Nucleus accumbens (tissue), 56 donors: Measurements from ENCODE around the gene TYSND1.
A peak's percentile ranks its signal among the peaks of the same experiment; 100 is the strongest.
"Not testable (repeated sequence)": the region's sequence is repeated elsewhere in the genome, so short reads cannot be mapped to it uniquely, and the experiment has no call there.

ENCODE experiments used
- DNase-seq, 56 donors: peaks; one replicate each; lab custom pipeline; 2025; lab: John Stamatoyannopoulos, UW

Gene TYSND1

DNA sequence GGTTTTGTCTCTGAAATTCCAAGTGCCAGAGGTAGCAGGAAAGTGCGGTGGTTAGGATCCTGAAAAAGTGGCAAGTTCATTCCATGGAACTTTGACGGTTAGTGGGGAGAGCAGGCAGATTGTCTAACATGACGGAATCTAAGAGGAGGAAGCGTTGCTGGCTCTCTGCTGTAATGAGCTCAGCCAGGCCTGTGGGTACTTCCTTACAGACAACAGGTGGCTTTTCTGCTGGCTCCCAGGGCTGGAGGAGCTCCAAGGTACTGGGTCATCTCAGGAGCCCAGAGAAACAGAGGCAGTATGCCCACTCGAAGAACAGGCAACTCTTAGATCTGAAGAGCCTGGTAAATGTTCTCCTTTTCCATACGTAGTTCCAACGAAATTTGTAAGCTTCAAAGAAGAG lies 10.8 kb downstream of the TYSND1 start:
- DNase-seq: no peak

DNA sequence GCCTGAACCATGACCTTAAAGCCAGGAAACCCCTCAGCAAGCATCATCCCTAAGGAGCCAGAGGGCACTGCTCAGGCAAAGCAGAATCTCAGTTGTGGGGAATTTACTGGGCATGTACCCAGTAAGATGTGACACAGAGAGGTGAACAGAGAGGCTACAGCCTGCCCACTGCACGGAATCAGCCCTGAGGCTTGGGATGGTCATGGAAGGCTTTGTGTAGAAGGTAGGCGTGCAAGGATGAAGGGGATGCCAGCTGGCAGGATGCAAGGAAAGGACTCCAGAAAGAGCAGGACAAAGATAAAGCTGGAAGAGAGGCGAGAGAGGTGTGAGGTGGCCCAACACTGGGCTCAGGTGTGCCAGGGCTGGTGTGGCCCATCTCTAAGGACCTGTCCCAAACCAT lies 11.5 kb downstream of the TYSND1 start:
- no peak for DNase-seq

DNA sequence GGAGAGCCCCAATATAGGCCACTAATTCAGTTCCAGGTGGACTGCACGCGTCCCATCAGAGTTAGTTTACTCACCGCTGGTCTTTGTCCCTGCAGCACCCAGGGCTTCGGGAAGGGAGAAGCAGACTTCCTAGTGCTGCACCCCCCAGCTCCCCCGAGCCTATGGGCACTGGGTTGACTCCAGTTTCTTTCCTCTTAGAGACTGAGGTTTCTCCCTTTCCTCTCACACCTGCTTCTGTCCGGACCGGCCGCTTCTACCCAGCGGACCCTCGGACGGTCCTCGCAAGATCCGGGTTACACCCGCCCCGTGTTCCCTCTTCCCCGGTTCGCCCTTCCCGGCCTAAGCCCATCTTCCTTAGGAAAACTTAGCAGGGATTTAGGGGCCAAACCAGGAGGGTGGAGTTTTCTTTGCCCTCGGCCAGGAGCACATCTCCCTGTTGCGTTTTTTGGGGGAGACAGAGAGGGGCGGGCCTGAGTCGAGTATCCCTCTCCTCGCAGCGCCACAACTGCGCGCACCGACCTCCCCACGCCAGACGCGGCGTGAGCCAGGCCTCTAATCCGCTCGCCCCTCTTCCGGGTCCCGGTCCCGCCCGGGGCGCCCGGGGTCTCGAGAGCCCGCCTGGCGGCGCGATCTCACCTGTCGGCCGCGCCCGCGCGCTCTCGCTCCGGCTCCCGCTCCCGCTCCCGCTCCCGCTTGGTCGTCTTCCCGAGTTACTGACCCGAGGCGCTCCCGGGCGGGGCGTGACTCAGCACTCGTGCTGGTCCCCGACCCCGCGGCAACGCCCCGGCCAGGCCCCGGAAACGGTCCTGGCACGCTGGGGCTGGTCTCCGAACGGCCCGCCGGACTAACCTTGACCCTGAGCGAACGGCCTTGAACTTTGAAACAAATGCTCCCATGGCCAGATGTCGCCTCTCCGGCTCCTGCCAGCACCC lies 14.1 kb downstream of the TYSND1 start, which contains the start of gene AIFM2:
Gene AIFM2, minus strand, starts transcription at position 728 of the 932 bp plus-strand sequence. CDS start 8,741 bp downstream, outside the sequence.
- DNase-seq: peak in 13 of 56 donors; percentile 5 to 68 (median 12)

DNA sequence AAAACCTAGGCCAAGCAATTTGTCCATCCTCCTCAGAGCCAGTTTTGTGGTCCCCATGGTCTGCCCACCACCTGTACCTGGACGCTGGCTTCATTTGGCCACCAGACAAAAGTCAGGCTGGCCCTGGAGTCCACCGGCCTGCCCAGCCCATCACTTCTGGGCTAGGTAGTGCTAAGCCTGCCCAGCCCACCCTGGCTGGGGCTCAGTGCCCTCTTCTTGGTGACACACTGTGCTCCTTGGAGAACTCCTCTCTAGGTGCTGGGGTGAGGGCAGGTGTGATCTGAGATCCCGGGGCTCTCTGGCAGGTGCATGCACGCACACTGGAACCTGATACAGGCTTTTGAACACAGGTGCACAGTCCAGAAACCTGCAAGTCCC lies 15.0 kb downstream of the TYSND1 start:
- no peak for DNase-seq

DNA sequence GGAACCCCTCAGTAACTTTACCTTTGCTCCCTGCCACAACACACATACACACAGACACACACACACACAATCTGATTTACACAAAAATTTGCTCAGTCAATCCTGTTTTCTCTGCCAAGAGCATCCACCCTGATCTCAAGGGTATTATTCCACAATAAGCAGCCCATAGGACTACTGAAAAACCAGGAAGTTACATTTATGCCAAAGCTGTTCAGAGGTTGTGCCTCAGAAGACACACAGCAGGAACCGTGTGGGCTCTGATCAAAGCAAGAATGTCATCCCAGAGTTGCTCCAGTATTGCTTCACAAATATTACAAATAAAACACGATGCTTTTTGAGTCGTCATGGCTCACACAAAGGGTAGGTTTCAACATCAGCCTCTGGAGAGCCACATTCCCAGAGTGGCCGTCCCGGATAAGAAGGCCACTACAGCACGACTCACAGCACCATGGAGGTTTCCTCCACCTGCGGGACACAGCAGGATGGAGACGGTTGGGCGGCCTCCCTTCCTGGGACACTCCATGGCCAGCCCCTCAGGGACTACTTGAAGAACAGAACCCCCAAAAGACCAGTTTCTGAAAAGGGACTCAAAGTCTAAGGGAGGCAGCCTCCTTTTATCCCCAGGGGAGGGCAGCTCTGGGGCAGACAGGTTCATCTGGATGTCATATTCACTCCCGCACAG lies 15.5 kb downstream of the TYSND1 start:
- DNase-seq: no peak

DNA sequence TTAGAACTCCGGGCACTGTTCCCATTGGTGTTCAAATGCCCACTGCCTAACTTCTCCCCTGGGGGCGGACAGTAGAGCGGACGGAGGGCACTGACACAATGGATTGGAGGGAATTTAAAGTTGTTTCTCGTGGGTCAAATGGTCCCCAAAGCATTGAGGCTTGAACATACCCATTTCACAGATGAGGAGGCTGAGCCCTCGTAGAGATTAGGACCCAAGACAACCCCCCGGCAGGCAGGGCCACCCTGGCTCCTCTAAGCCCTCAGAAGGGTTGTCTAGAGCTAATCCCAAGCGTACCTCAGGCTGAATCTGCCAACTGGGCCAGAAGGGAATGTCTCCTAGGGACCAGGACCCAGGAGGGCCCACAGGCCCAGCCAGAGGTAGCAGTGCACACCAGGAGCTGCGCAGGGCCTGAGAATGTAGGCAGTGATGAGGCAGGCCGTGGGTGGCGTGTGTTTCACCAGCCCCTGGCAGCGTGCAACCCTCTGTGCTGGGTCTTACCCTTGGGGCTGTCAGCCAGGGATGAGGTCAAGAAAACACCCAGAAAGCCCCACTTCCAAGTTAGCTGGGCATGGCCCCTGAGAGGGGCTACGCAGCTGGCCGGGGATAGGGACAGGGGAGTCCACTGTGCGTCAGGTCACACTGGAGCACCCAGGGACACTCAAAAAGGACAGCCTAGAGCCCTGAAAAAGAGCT lies 19.7 kb downstream of the TYSND1 start:
- DNase-seq: no peak

DNA sequence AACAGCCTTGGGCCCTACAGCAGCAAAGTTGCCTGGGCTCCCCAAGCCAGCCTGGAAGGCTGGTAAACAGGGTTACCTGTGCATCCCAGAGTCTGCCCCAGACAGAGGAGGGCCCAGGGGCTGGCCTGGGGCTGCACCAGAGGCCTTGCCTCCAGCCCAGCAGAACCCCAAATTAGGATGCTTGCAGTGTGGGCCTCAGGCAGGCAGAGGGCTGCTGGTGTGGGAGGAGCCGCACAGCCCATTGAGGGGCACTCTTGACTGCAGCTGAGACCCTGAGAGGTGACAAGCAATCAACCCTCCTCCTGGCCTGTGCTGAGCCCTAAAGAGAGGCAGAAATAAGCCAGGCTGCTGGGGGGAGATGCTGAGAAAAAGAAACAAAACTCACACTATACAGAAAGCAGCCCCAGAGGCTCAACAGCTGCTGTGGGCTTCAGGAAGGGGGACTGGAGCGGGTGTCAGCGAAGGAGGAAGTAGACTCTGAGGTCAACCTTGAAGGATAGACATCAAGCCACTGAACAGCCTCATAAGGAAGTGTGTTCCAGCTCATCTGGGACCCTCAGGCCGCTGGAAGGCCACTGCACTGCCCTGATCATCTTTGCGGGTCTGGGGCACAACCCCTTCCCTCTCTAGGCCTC lies 20.5 kb downstream of the TYSND1 start:
- DNase-seq: no peak

DNA sequence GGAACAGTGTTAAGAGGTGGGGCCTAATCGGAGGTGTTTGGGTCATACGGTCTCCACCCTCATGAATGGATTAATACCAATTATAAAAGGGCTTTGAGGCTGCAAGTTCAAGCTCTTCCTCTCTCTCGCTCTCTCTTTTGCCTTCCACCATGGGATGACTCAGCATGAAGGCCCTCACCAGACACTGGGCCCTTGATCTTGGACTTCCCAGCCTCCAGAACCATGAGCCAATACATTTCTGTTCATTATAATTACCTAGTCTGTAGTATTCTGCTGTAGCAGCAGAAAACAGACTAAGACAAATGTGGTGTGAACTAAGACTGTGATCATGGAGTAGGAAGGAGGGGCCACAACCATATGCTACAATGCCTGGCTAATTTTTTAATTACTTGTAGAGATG lies 21.6 kb downstream of the TYSND1 start:
- no peak for DNase-seq

DNA sequence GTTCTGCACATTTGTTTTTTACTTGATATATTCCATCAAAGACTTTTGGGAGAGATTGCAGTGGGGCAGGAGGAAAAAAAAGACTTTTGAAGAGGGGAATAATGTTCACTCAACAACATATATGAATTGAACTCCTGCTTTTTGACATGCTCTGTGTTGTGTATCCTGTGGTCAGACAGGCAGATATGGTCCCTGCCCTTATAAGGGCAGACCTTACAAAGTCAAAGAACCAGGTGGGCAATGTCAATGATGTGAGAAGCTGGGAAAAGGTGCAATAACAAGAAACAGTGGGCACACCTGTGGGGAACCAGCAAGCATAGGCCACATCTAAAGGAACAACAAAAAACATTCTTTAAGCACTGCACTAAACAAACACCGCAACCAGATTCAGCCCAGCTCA lies 22.1 kb downstream of the TYSND1 start:
- no peak for DNase-seq

DNA sequence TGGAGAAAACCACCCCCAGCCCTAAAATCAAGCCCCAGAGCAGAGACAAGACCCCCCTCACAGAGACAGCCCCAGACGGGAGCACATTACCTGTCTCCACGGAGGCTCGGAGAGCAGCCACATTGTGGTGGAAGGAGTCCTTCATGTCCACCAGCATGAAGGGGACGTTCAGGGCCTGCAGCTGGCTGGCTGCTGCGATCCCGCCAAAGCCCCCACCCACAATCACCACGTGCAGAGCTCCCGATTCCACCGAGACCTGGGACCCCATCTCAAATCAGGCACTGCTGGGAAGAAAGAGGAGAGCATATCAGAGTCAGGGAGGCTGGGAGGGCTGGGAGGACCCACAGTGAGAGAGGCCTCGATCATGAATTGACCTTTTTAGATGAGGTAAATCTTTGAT lies 22.7 kb downstream of the TYSND1 start:
- no peak for DNase-seq

DNA sequence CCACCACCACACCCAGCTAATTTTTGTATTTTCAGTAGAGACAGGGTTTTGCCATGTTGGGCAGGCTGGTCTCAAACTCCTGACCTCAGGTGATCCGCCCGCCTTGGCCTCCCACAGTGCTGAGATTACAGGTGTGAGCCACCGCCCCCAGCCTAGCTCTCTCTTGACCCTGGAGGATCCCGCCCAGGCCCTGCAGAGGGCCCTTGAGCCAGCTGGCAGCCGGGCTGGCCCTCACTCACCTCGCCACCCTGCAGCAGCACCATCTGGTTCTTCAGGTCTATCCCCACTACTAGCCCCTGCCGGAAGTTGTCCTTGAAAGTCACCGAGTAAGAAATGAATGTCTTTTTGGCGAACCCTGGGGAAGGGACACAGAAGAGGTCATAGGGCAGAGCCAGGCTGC lies 23.3 kb downstream of the TYSND1 start:
- DNase-seq: not testable (repeated sequence)

DNA sequence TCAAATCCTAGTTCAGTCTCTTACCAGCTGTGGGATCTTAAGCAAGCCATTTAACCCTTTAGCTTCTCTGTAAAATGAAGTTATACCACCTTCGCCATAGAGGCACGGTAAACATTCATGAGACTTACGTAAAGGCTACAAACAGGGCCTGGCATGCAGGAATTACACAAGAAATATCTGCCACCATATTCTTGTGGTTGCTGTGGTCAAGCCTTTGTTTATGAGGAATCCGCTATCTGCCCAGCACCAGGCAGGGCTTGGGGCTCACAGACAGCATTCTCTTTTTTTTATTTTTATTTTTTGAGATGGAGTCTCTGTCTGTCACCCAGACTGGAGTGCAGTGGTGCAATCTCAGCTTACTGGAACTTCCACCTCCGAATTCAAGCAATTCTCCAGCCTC lies 23.8 kb downstream of the TYSND1 start:
- DNase-seq: no peak

DNA sequence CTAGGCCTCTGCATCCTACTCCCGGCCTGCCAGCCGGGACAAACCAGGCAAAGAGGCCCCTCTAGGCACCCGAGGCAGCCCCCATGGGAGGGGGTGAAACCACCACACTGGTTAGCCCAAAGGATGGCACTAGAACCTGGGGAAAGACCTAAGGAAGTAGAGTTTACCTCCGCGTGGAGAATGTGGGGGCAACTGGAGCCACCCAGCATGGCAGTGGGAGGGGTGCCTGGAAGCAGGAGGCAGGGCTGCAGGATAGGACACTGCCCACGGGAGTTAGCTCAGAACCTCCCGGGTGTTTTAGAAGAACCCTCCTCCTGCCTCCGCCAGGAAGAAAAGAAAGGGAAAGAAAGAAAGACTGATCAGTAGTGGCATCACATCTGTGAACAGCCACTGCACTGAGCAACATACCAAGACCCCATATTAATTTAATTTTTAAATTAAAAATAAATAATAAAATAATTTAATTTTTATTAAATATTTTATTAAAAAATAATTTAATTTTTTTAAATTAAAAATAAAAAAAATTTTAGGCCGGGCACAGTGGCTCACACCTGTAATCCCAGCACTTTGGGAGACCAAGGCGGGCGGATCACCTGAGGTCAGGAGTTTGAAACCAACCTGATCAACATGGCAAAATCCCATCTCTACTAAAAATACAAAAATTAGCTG lies 25.1 kb downstream of the TYSND1 start:
- no peak for DNase-seq

DNA sequence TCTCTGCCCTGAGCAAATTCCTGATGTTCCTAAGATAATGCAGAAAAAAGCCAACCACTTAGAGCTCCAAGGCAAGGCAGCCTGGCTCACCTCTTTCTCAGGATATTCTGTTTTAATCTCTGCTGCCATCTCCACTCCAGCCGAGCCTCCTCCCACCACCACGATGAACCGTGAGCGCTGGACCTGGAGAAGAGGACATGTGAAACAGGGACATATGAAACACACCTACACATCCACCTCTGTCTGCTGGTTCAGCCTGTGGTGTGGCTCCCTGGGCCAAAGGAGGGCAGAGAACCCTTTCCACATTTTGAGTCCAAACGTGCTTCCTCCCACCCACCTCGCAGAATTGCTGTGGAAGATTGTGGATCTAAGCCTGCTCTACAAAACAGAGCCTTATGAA lies 26.1 kb downstream of the TYSND1 start:
- no peak for DNase-seq

DNA sequence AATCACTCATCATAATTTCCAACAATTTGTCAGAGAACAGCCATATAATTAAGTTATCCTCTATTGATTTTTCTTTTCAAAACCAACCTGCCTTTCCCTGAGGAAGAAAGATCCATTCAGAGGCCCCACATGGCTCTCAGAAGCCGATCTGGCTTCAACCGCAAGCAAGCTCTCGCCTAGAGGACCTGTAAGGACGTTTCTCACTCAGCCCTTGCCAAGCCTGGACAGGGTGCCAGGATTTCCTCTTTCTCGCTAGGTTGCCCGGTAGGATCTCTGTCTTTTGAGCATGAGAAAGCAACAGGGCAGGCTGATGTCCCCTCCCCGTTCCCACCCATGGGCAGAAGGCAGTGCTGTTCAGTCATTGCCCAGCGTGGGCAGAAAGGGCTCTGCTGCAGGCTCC lies 26.9 kb downstream of the TYSND1 start:
- no peak for DNase-seq

DNA sequence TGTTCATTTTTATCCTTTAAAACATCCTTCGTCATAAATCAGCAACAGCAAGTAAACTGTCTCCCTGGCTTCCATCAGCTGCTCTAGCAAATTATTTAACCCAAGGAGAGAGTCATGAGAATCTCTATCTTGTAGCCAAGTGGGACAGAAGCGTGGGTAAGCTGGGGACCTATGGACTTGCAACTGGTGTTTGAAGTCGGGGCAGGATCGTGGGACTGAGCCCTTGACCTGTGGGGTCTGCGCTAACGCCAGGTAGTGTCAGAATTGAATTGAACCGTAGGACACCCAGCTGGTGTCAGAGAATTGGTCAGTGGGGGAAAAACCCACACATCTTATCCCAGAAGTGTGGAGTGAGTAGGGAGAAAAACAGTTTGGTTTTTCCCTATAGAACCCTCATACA lies 27.3 kb downstream of the TYSND1 start:
- no peak for DNase-seq

DNA sequence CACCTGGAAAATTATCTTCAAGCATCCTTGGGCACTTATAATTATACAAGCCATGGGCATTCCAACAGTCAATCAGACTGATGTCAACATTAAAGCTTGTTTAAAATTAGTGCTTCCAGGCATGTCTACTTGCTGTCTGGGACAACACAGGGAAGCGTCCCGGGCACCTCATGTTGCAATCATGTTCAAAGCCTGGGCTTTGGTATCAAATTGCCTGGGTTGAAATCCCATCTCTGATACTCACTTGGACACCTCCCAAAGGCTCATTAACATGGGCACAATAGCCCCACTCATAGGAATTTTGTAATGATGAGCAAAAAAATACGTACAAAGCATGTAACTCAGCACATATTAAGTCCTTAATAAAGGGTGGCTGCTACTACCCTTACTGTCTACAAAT lies 28.3 kb downstream of the TYSND1 start:
- no peak for DNase-seq

DNA sequence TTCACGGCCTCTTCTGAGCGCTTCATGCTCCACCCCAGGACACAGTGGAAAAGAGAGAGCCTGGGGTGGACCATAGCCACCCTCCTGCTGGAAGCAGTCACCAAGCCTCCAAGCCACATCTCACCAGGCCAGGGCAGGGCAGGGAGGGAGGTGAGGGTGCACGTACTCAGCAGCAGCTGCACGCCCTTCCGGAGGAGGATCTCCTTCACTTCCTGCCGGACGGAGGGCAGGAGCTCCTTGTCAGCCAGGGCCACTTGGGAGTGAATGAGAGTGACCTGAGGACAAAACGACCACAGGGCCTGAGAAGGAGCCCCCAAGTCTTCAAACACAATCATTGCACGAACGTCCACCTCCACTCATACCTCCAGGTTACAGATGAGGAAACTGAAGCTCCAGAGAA lies 28.9 kb downstream of the TYSND1 start:
- no peak for DNase-seq

DNA sequence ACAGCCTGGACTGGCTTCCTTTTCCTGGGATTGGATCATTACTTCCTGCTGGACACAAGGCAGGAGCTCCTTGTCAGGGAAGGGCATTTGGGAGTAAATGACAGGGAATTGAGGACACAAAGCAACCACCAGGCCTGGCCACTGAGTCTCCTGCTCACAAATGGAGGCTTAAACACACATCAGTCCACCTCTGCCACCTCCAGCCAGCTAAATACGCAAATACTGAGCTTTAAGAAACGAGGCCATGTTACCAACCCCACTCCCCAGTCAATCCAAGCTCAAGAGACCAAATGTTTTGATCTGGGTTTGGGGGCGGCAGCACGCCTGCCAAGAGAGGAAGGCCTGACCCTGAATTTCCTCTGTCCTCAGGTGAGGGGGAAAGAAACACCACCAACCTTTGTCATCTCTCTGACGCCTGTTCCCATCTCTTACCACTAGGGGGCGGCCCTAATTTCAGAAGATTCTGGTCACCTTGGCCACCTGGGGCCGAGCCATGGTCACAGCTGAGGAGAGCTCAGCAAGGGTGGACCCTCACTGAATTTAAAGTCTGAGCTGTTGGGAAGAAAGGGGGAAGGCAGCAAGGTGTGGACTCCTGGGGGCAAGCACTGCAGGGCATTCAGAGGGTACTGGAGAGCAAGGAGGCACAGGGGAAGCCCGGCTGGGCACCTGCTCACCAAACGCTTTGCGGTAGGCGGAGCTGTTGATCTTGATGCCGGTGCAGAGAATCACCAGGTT lies 30.4 kb downstream of the TYSND1 start:
- DNase-seq: peak in 12 of 56 donors; percentile 5 to 33 (median 16)

DNA sequence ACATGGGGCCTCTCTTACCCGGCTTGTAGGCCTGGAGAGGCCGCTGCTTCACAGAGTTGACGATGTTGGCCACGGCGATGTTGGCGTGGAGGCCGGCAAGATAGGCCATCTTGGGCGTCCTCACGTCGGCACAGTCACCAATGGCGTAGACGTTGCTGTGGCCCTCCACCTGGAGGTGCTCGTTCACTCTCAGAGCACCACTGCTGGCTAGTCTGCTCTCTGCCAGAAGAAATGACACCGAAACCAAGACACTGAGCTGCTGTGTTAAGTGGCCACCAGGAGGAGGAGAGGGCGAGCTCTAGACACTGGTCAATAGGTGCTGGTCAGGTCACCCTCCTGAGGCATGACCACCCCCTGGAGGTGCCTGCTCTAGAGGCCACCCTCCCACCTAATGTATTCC lies 31.6 kb downstream of the TYSND1 start:
- DNase-seq: no peak
